Osteocyte (in vitro differentiated cells): ENCODE results near the gene ECE1. TPM values are rescaled to one million over a fixed set of nuclear protein-coding genes. Genes with fewer than 3 reads are reported as not detected.
A peak's percentile ranks its signal among the peaks of the same experiment; 100 is the strongest.
"Not testable (repeated sequence)": the region's sequence is repeated elsewhere in the genome, so short reads cannot be mapped to it uniquely, and the experiment has no call there.

Experiments
- DNase-seq: peaks from one replicate; pipeline ENCODE4 v3.0.0; 2021; ENCODE audit warnings: mixed read lengths; ENCODE audit not compliant: unreplicated experiment; ENCODE audit errors: extremely low spot score
- H3K27ac Mint-ChIP-seq: one replicate; pipeline ENCODE4 v1.8.0; 2021; ENCODE audit warnings: mild to moderate bottlenecking, mixed read lengths; ENCODE audit not compliant: unreplicated experiment
- H3K27me3 Mint-ChIP-seq: one replicate; pipeline ENCODE4 v1.8.0; 2021; ENCODE audit warnings: mixed read lengths; ENCODE audit not compliant: unreplicated experiment
- H3K36me3 Mint-ChIP-seq: one replicate; pipeline ENCODE4 v1.8.0; 2021; ENCODE audit warnings: mixed read lengths; ENCODE audit not compliant: unreplicated experiment
- H3K4me1 Mint-ChIP-seq: one replicate; pipeline ENCODE4 v1.8.0; 2021; ENCODE audit warnings: mixed read lengths; ENCODE audit not compliant: unreplicated experiment
- H3K4me3 Mint-ChIP-seq: one replicate; pipeline ENCODE4 v1.8.0; 2021; ENCODE audit warnings: mild to moderate bottlenecking, moderate library complexity, mixed read lengths; ENCODE audit not compliant: unreplicated experiment
- H3K9me3 Mint-ChIP-seq: one replicate; pipeline ENCODE4 v1.8.0; 2021; ENCODE audit warnings: mixed read lengths; ENCODE audit not compliant: unreplicated experiment
- total RNA-seq: library from RNA; stranded (reverse); gene quantifications from 2 replicates; pipeline ENCODE4 v1.2.1, GENCODE V29; 2021
- TF ChIP-seq, protein P1 (sequence below): fragments of 200-600 bp; sonication (generic); IDR thresholded peaks from 2 replicates; pipeline ENCODE4 v1.5.0; 2021; ENCODE audit warnings: antibody characterized with exemption, mild to moderate bottlenecking, moderate library complexity

ECE1 gene
- total RNA-seq, 1 donor from 2014 or later: 217 TPM

DNA sequence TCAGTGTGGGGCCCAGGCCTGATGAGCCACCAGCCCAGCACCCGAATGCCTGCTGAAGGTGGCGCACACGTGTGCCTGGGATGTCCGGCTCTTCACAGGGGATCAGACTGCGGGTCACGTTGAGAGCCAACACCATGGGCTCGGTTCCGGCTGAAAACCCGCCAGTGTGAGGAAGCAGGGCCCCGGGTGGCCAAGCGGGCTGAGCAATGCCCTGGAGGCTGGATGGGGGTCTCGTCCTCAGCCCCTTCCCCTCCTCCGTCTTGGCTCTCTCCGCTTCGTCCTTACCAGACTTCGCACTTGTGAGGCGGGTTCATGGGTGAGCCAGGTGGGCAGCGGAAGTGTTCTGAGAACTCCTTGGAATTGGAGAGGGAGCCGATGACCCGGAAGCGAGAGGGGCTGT is 70.6 kb downstream of the ECE1 start:
- Mint-ChIP-seq H3K36me3 (peaks cover 24% of the 10 kb centered on the region), H3K9me3 (no peaks in the 10 kb centered on the region), H3K4me1 (no peaks in the 10 kb centered on the region), H3K27ac (no peak overlapping the region), H3K27me3 (no peaks in the 10 kb centered on the region), H3K4me3 (no peak overlapping the region)
- TF ChIP-seq, protein P1, sequence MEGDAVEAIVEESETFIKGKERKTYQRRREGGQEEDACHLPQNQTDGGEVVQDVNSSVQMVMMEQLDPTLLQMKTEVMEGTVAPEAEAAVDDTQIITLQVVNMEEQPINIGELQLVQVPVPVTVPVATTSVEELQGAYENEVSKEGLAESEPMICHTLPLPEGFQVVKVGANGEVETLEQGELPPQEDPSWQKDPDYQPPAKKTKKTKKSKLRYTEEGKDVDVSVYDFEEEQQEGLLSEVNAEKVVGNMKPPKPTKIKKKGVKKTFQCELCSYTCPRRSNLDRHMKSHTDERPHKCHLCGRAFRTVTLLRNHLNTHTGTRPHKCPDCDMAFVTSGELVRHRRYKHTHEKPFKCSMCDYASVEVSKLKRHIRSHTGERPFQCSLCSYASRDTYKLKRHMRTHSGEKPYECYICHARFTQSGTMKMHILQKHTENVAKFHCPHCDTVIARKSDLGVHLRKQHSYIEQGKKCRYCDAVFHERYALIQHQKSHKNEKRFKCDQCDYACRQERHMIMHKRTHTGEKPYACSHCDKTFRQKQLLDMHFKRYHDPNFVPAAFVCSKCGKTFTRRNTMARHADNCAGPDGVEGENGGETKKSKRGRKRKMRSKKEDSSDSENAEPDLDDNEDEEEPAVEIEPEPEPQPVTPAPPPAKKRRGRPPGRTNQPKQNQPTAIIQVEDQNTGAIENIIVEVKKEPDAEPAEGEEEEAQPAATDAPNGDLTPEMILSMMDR: no peak
- DNase-seq: no peak

DNA sequence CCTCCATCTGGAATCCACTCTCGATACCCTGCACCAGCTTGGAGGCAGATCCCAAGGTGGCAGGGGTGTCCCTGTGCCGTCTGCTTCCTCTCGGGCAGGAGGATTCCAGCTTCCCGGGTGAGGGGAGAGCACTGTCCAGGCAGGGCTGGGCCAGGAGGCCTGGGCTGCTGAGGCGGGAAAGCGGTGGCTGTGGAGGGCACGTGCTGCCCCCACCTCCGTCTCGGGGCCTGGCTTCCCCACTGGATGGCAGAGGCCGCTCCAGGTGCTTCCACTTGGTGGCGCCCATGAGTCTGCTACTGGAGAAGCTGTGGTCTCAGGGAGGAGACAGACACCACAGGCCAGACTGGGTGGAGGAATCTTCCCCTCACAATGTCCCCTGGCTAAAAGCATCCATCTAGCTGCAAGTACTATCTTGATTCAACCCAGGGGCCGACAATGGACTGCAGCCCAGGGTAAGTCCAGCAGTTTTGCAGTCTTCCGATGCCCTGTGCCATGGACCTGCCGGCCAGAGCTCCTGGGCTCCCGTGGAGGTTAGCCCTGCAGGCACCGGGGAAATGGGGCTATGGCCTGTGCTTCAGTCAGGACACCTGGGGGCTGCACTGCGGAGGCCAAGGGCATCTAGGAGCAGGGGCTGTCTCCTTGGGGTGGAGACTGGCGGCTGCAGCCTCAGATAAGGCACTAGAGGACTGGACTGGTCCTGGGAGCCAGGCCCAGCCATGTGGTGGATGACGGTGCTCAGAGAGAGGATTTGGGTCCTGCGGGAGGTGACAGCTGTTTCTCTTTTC is 72.3 kb downstream of the ECE1 start:
- TF ChIP-seq, protein P1: peak; percentile 49
- H3K9me3 Mint-ChIP-seq: no peaks in the 10 kb centered on the region
- DNase-seq: no peak
- H3K36me3 Mint-ChIP-seq: peaks cover 15% of the 10 kb centered on the region
- no peaks in the 10 kb centered on the region for H3K27me3 Mint-ChIP-seq
- no peaks in the 10 kb centered on the region for H3K4me1 Mint-ChIP-seq
- H3K27ac Mint-ChIP-seq: no peak overlapping the region
- H3K4me3 Mint-ChIP-seq: no peak overlapping the region

DNA sequence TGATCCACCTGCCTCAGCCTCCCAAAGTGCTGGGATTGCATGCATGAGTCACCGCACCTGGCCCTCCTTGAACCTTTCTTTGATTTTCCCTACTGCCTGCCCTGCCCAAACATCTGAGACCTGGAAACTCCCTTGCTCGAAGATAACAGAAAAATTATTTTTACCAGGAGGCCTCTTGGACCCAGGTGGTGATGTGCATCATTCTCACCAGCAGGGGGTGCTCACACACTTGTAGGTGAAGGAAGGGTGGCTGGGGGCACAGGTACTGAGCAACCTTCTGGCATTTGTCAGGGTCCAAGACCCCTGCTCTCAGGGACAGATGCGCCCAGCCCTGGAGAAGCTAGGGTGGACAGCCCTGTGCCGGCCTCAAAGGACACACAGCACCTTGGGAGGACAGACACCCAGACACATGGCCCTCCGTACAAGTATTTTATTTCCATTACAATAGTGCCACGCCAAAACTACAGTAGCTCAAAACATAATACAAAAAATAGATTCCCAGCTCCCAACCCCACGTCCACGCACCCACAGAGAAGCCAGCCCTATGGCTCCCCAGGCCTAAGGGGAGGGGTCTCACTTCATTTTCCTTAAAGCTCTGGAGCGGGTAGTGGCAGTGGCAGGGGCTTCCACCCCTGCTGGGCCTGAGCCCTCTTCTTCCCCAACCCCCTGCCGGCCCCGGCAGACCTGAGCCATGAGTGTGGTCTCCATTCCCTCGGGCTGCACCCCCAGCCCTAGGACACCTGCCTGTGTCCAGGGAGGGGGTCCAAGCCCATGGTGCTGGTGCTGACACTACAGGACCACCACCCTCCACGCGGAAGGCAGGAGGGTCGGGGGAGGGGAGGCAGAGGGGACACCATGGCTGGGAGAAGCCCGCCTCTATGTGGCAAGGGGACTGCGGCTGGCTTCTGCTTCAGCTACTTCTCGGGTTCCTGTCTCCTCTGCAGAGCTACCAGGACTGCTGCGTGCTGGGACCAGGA is 73.1 kb downstream of the ECE1 start:
- H3K36me3 Mint-ChIP-seq: peaks cover 13% of the 10 kb centered on the region
- H3K27me3 Mint-ChIP-seq: no peaks in the 10 kb centered on the region
- no peak overlapping the region for H3K4me3 Mint-ChIP-seq
- DNase-seq: no peak
- H3K27ac Mint-ChIP-seq: no peak overlapping the region
- H3K9me3 Mint-ChIP-seq: no peaks in the 10 kb centered on the region
- no peaks in the 10 kb centered on the region for H3K4me1 Mint-ChIP-seq
- TF ChIP-seq, protein P1: peak; percentile 72

DNA sequence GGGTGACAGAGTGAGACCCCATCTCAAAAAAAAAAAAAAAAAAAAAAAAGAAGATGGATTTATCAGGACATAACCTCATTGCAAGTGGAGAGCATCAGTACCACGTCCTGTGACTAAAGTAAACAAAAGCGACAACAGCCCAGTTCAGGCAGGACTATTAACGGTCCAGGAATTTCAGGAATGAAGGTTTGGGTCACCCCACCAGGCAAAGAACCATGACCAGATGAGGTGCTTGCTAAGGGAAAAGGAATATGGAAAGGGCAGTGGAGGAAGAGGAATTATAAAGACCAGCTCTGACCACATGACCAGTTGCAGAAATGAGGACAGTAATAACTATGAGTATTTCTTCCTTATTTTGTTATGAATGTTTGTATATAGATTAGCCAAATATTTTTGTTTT is 78.1 kb downstream of the ECE1 start:
- Mint-ChIP-seq H3K36me3 (peaks cover 4% of the 10 kb centered on the region), H3K9me3 (no peaks in the 10 kb centered on the region), H3K4me3 (no peak overlapping the region), H3K4me1 (no peaks in the 10 kb centered on the region), H3K27me3 (no peaks in the 10 kb centered on the region), H3K27ac (no peak overlapping the region)
- TF ChIP-seq, protein P1: no peak
- no peak for DNase-seq

DNA sequence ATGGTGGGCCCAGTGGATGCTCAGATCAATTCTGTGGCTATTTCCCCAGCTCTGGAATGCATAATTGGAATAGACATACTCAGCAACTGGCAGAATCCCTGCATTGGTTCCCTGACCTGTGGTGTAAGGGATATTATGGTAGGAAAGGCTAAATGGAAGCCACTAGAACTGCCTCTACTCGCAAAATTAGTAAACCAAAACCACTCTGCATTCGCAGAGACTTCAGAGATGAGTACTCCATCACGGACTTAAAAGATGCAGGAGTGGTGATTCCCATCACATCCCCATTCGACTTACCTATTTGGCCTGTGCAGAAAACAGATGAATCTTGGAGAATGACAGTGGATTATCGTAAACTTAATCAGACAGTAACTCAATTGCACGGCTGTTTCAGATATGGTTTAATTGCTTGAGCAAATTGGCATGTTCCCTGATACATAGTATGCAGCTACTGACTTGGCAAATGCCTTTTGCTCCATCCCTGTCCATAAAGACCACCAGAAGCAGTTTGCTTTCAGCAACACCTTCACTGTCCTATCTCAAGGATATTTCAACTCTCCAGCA is 82.0 kb downstream of the ECE1 start:
- H3K4me1 Mint-ChIP-seq, DNase-seq, H3K9me3 Mint-ChIP-seq, H3K27me3 Mint-ChIP-seq, H3K36me3 Mint-ChIP-seq, H3K4me3 Mint-ChIP-seq, H3K27ac Mint-ChIP-seq: not testable (repeated sequence)
